ENCODE results near the gene HSPA1L.
"Not testable (repeated sequence)": the region's sequence is repeated elsewhere in the genome, so short reads cannot be mapped to it uniquely, and the experiment has no call there.

HSPA1L gene

GRCh38 chr6:31813465-31813849 lies 1.6 kb downstream of the HSPA1L start:
- no peak for DNase-seq (ENCODE audit: low spot score)

GRCh38 chr6:31811645-31812044 lies 3.4 kb downstream of the HSPA1L start:
- no peak for DNase-seq (ENCODE audit: low spot score)

GRCh38 chr6:31808599-31808998 lies 6.5 kb downstream of the HSPA1L start:
- not testable (repeated sequence) for DNase-seq (ENCODE audit: low spot score)

GRCh38 chr6:31806470-31807272 lies 8.4 kb downstream of the HSPA1L start, which contains the start of gene LSM2:
Gene LSM2 (minus strand): TSS chr6:31806966. CDS start chr6:31806757, 209 bp downstream.
- peak; percentile 98 for DNase-seq (ENCODE audit: low spot score)

GRCh38 chr6:31805939-31806469 lies 9.1 kb downstream of the HSPA1L start:
- DNase-seq (ENCODE audit: low spot score), result no peak

GRCh38 chr6:31801031-31801927 lies 13.8 kb downstream of the HSPA1L start:
- DNase-seq (ENCODE audit: low spot score), result not testable (repeated sequence)

- DNase-seq (ENCODE audit: low spot score), result no peak
Measured at GRCh38 chr6:31799781-31800180, 15.3 kb downstream of the HSPA1L start.

- no peak for DNase-seq (ENCODE audit: low spot score)
Measured at GRCh38 chr6:31797588-31797987, 17.5 kb downstream of the HSPA1L start.

- no peak for DNase-seq (ENCODE audit: low spot score)
Measured at GRCh38 chr6:31796993-31797385, 18.1 kb downstream of the HSPA1L start.

- DNase-seq (ENCODE audit: low spot score), result peak; percentile 86
Measured at GRCh38 chr6:31795616-31796298, 19.3 kb downstream of the HSPA1L start, which contains the start of gene VARS1. Gene VARS1 (minus strand): TSS chr6:31795752. CDS start chr6:31795217, 535 bp downstream.

- DNase-seq (ENCODE audit: low spot score), result no peak
Measured at GRCh38 chr6:31794866-31795615, 20.0 kb downstream of the HSPA1L start.

GRCh38 chr6:31794294-31794865 lies 20.7 kb downstream of the HSPA1L start:
- DNase-seq (ENCODE audit: low spot score), result no peak

- not testable (repeated sequence) for DNase-seq (ENCODE audit: low spot score)
Measured at GRCh38 chr6:31793927-31794245, 21.2 kb downstream of the HSPA1L start.

- no peak for DNase-seq (ENCODE audit: low spot score)
Measured at GRCh38 chr6:31792761-31793171, 22.3 kb downstream of the HSPA1L start.

GRCh38 chr6:31792090-31792374 lies 23.1 kb downstream of the HSPA1L start:
- DNase-seq (ENCODE audit: low spot score), result no peak

- no peak for DNase-seq (ENCODE audit: low spot score)
Measured at GRCh38 chr6:31791324-31792089, 23.6 kb downstream of the HSPA1L start.

- no peak for DNase-seq (ENCODE audit: low spot score)
Measured at GRCh38 chr6:31785475-31785874, 29.6 kb downstream of the HSPA1L start.

GRCh38 chr6:31784098-31784925 lies 30.8 kb downstream of the HSPA1L start:
- DNase-seq (ENCODE audit: low spot score), result peak; percentile 43

GRCh38 chr6:31782126-31782855 lies 32.8 kb downstream of the HSPA1L start:
- DNase-seq (ENCODE audit: low spot score), result no peak
